IMR-90 (cell line): Measurements from ENCODE around the gene LMAN2L. TPM values are rescaled to one million over a fixed set of nuclear protein-coding genes. Genes with fewer than 3 reads are reported as not detected.

ENCODE experiments used
- ATAC-seq: fragments of 200-7000 bp; cut with Tn5 transposase; 2 replicates; pipeline ENCODE4 v1.9.1; 2020; ENCODE audit warnings: low read depth, mild to moderate bottlenecking, moderate library complexity
- BruUV-seq: library from RNA; stranded (reverse); fragments of 400-500 nt; replicated peaks from 2 replicates; lab custom pipeline; 2021; lab: Mats Ljungman, UMichigan
- CTCF ChIA-PET: fragments of 300-600 bp; formaldehyde crosslinking; extraction: SDS; loops from one replicate; lab custom pipeline; 2021; ENCODE audit warnings: antibody characterized with exemption; lab: Yijun Ruan, JAX
- POLR2A ChIA-PET: fragments of 300-600 bp; sonication (Branson Sonifier 250); formaldehyde crosslinking; loops from one replicate; lab custom pipeline; 2022; ENCODE audit warnings: antibody characterized with exemption; ENCODE audit not compliant: unreplicated experiment; lab: Charles Lee
- DNase-seq: peaks from one replicate; pipeline ENCODE4 v3.0.0; 2013
- H2AFZ ChIP-seq: replicated peaks from 2 replicates; pipeline ENCODE3; 2013; ENCODE audit warnings: low read length, mild to moderate bottlenecking; ENCODE audit not compliant: poor library complexity
- H2AK5ac ChIP-seq: 2 replicates; pipeline ENCODE4 v1.6.1; 2013; ENCODE audit warnings: low read depth, low read length, inconsistent platforms
- H2AK9ac ChIP-seq: replicated peaks from 2 replicates; pipeline ENCODE3; 2013; ENCODE audit warnings: mild to moderate bottlenecking, low read depth, low read length, moderate library complexity; ENCODE audit not compliant: poor library complexity
- H2BK120ac ChIP-seq: 2 replicates; pipeline ENCODE4 v1.6.1; 2013; ENCODE audit warnings: low read depth, low read length, inconsistent platforms
- H2BK15ac ChIP-seq: 3 replicates; pipeline ENCODE4 v1.6.1; 2013; ENCODE audit warnings: low read depth, low read length, inconsistent platforms
- H2BK20ac ChIP-seq: 2 replicates; pipeline ENCODE4 v1.6.1; 2013; ENCODE audit warnings: low read depth, mild to moderate bottlenecking, inconsistent platforms, low read length, moderate library complexity
- H2BK5ac ChIP-seq: 2 replicates; pipeline ENCODE4 v1.6.1; 2013; ENCODE audit warnings: mild to moderate bottlenecking, low read depth, low read length, inconsistent platforms; ENCODE audit not compliant: poor library complexity, severe bottlenecking
- H3K14ac ChIP-seq: replicated peaks from 2 replicates; pipeline ENCODE4 v1.6.1; 2013; ENCODE audit warnings: low read depth, low read length, inconsistent platforms
- H3K18ac ChIP-seq: 2 replicates; pipeline ENCODE4 v1.6.1; 2013; ENCODE audit warnings: low read depth, low read length, control low read depth
- H3K23ac ChIP-seq: 2 replicates; pipeline ENCODE4 v1.6.1; 2013; ENCODE audit warnings: low read depth, low read length, inconsistent platforms
- H3K27ac ChIP-seq: 2 replicates; pipeline ENCODE4 v1.5.1; 2013; ENCODE audit warnings: mild to moderate bottlenecking, control low read depth, low read length; ENCODE audit not compliant: insufficient read depth
- H3K27me3 ChIP-seq: 2 replicates; pipeline ENCODE4 v1.6.1; 2013; ENCODE audit warnings: low read length; ENCODE audit not compliant: control insufficient read depth, insufficient read depth
- H3K36me3 ChIP-seq: 2 replicates; pipeline ENCODE4 v1.6.1; 2013; ENCODE audit warnings: low read length, mixed read lengths; ENCODE audit not compliant: control insufficient read depth, insufficient read depth
- H3K4ac ChIP-seq: 2 replicates; pipeline ENCODE4 v1.6.1; 2013; ENCODE audit warnings: low read depth, low read length, inconsistent platforms
- H3K4me1 ChIP-seq: 2 replicates; pipeline ENCODE4 v1.6.1; 2013; ENCODE audit warnings: low read length, mixed read lengths; ENCODE audit not compliant: control insufficient read depth, insufficient read depth
- H3K4me2 ChIP-seq: 2 replicates; pipeline ENCODE4 v1.6.1; 2013; ENCODE audit warnings: low read depth, mild to moderate bottlenecking, control low read depth, low read length, moderate library complexity
- H3K4me3 ChIP-seq: 2 replicates; pipeline ENCODE4 v1.5.1; 2013; ENCODE audit warnings: low read depth, mild to moderate bottlenecking, control low read depth, low read length, moderate library complexity; ENCODE audit not compliant: insufficient read depth
- H3K56ac ChIP-seq: 2 replicates; pipeline ENCODE4 v1.6.1; 2013; ENCODE audit warnings: low read length, inconsistent platforms; ENCODE audit not compliant: insufficient read depth; ENCODE audit errors: extremely low read depth
- H3K79me1 ChIP-seq, 2 experiments: 2 replicates each; pipeline ENCODE4 v1.6.1; 2013; ENCODE audit warnings: low read length in 2 of 2, inconsistent platforms in 1 of 2, low read depth in 1 of 2
- H3K9ac ChIP-seq: 2 replicates; pipeline ENCODE4 v1.6.1; 2013; ENCODE audit warnings: low read depth, low read length, control low read depth
- H3K9me1 ChIP-seq: 2 replicates; pipeline ENCODE4 v1.6.1; 2013; ENCODE audit warnings: low read length, inconsistent platforms; ENCODE audit not compliant: insufficient read depth
- H3K9me3 ChIP-seq: 2 replicates; pipeline ENCODE4 v1.6.1; 2013; ENCODE audit warnings: low read length; ENCODE audit not compliant: control insufficient read depth, insufficient read depth
- H4K20me1 ChIP-seq: 2 replicates; pipeline ENCODE4 v1.6.1; 2013; ENCODE audit warnings: low read length, inconsistent platforms; ENCODE audit not compliant: insufficient read depth
- H4K5ac ChIP-seq: 2 replicates; pipeline ENCODE4 v1.6.1; 2013; ENCODE audit warnings: mild to moderate bottlenecking, low read depth, low read length, control low read depth
- H4K8ac ChIP-seq, 2 experiments: 2 replicates each; pipeline ENCODE4 v1.6.1; 2013; ENCODE audit warnings: low read depth in 2 of 2, low read length in 2 of 2, control low read depth in 1 of 2, inconsistent platforms in 1 of 2
- H4K91ac ChIP-seq: 2 replicates; pipeline ENCODE4 v1.6.1; 2013; ENCODE audit warnings: low read depth, low read length, inconsistent platforms; ENCODE audit not compliant: insufficient read depth
- CHD1 ChIP-seq: IDR thresholded peaks from 2 replicates; pipeline ENCODE4 v1.6.1; 2012; ENCODE audit warnings: low read depth, low read length, improper control_type of control experiment
- FOS ChIP-seq: fragments of 150-350 bp; IDR thresholded peaks from 2 replicates; pipeline ENCODE4 v1.6.1; 2016; ENCODE audit warnings: low read depth, low read length
- MAFK ChIP-seq: IDR thresholded peaks from 2 replicates; pipeline ENCODE4 v1.6.1; 2012; ENCODE audit warnings: low read depth, low read length, improper control_type of control experiment
- MXI1 ChIP-seq: IDR thresholded peaks from 2 replicates; pipeline ENCODE4 v1.6.1; 2012; ENCODE audit warnings: low read depth, mild to moderate bottlenecking, low read length, moderate library complexity, borderline replicate concordance
- NFE2L2 ChIP-seq: fragments of 150-350 bp; IDR thresholded peaks from 2 replicates; pipeline ENCODE4 v1.6.1; 2016; ENCODE audit warnings: low read depth, mild to moderate bottlenecking, low read length
- POLR2A ChIP-seq: IDR thresholded peaks from 2 replicates; pipeline ENCODE4 v1.6.1; 2012; ENCODE audit warnings: mild to moderate bottlenecking, low read depth, low read length
- RAD21 ChIP-seq: IDR thresholded peaks from 2 replicates; pipeline ENCODE4 v1.6.1; 2012; ENCODE audit warnings: low read length, improper control_type of control experiment
- RCOR1 ChIP-seq: IDR thresholded peaks from 2 replicates; pipeline ENCODE4 v1.6.1; 2012; ENCODE audit warnings: mild to moderate bottlenecking, low read length, improper control_type of control experiment; ENCODE audit not compliant: insufficient replicate concordance
- RFX5 ChIP-seq: IDR thresholded peaks from 2 replicates; pipeline ENCODE4 v1.8.0; 2012; ENCODE audit warnings: low read depth, mild to moderate bottlenecking, low read length, moderate library complexity
- SMC3 ChIP-seq: fragments of 150-350 bp; IDR thresholded peaks from 2 replicates; pipeline ENCODE4 v1.6.1; 2016; ENCODE audit warnings: low read depth, mild to moderate bottlenecking, antibody characterized with exemption, low read length, moderate library complexity
- WGBS, 2 experiments: methylation state at CpG; one replicate each; pipeline versions ENCODE4 v1.1.5 to v1.1.7; 2013; ENCODE audit warnings: missing lambda C conversion rate in 2 of 2; ENCODE audit not compliant: insufficient read length in 1 of 2; ENCODE audit errors: extremely low coverage in 2 of 2; 5-methylcytosine and 5-hydroxymethylcytosine counted together
- dilution Hi-C: fragments of 300-500 bp; cut with HindIII; formaldehyde crosslinking; loops from one replicate; pipeline ENCODE4 v1.14.3; 2018; ENCODE audit warnings: low sequenced_read_pairs; ENCODE audit not compliant: unreplicated experiment
- in situ Hi-C: fragments of 300-500 bp; cut with MboI; formaldehyde crosslinking; loops from 3 replicates; pipeline ENCODE4 v1.14.3; 2019; ENCODE audit warnings: low sequenced_read_pairs, inconsistent platforms, mixed read lengths
- intact Hi-C: fragments of 100-400 bp; cut with micrococcal nuclease; formaldehyde crosslinking; loops from 2 replicates; pipeline ENCODE4 v1.10.0; 2022
- polyA plus RNA-seq, 3 experiments: library from polyadenylated mRNA; depleted of rRNA; stranded (reverse); fragments of >200 nt; gene quantifications; 2 replicates each; pipeline ENCODE4 v1.2.3, GENCODE V29; 2012; ENCODE audit warnings: low replicate concordance in 1 of 3
- total RNA-seq: library from RNA; depleted of rRNA; stranded (reverse); fragments of >200 nt; gene quantifications from 2 replicates; pipeline ENCODE4 v1.2.3, GENCODE V29; 2012
- TF ChIP-seq, protein P1 (sequence below): conservative IDR thresholded peaks from 2 replicates; pipeline ENCODE4 v1.5.1; 2012; ENCODE audit warnings: mild to moderate bottlenecking, low read depth, low read length, improper control_type of control experiment

LMAN2L gene
- total and polyA plus RNA-seq, 2 of the 4 experiments (the other 2 are of a cell fraction) = 22.5 to 22.9 TPM

- Histone ChIP-seq H3K23ac (no peak overlapping the region), H2BK15ac (no peak overlapping the region), H3K36me3 (no peaks in the 10 kb centered on the region), H3K79me1 (no peaks in the 10 kb centered on the region), H2AK9ac (no peak overlapping the region), H2AFZ (peak overlapping the region; percentile 41), H3K9ac (no peak overlapping the region), H2BK120ac (no peak overlapping the region), H3K9me3 (no peaks in the 10 kb centered on the region), H3K4me1 (no peaks in the 10 kb centered on the region), H3K4me2 (no peak overlapping the region), H2BK5ac (no peak overlapping the region), H3K4me3 (no peak overlapping the region), H4K5ac (no peak overlapping the region), H4K20me1 (no peaks in the 10 kb centered on the region), H4K8ac (no peak overlapping the region), H3K56ac (no peak overlapping the region), H3K9me1 (0 out of 2 replicates have a peak, but pooled peaks cover 4% of the 10 kb centered on the region), H3K18ac (no peak overlapping the region), H3K27ac (no peak overlapping the region), H2AK5ac (no peak overlapping the region), H4K91ac (no peak overlapping the region), H3K14ac (no peak overlapping the region), H3K27me3 (no peaks in the 10 kb centered on the region), H3K4ac (no peak overlapping the region), H2BK20ac (no peak overlapping the region)
- dilution Hi-C loops (no loop called here), intact Hi-C loops (no loop called here), in situ Hi-C loops (no loop called here)
- 86% methylated on average over 6 of the region's 14 CpGs; no CpG with 5 or more reads in 1 of the 2 experiments for WGBS, 2 experiments
- DNase-seq (no peak), ATAC-seq (no peak)
- BruUV-seq = no TSS peak
- TF ChIP-seq FOS = no peak
- TF ChIP-seq POLR2A = no peak
- no peak for TF ChIP-seq RAD21
- no peak for TF ChIP-seq MXI1
- no peak for TF ChIP-seq CHD1
- no peak for TF ChIP-seq SMC3
- no peak for TF ChIP-seq RCOR1
- TF ChIP-seq MAFK = no peak
- TF ChIP-seq, protein P1, sequence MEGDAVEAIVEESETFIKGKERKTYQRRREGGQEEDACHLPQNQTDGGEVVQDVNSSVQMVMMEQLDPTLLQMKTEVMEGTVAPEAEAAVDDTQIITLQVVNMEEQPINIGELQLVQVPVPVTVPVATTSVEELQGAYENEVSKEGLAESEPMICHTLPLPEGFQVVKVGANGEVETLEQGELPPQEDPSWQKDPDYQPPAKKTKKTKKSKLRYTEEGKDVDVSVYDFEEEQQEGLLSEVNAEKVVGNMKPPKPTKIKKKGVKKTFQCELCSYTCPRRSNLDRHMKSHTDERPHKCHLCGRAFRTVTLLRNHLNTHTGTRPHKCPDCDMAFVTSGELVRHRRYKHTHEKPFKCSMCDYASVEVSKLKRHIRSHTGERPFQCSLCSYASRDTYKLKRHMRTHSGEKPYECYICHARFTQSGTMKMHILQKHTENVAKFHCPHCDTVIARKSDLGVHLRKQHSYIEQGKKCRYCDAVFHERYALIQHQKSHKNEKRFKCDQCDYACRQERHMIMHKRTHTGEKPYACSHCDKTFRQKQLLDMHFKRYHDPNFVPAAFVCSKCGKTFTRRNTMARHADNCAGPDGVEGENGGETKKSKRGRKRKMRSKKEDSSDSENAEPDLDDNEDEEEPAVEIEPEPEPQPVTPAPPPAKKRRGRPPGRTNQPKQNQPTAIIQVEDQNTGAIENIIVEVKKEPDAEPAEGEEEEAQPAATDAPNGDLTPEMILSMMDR = no peak
- no peak for TF ChIP-seq RFX5
- no peak for TF ChIP-seq NFE2L2
- ChIA-PET POLR2A (no interaction called here), CTCF (no interaction called here)
Observed at GRCh38 chr2:96692094-96692971, 47.5 kb downstream of the LMAN2L start.
